ENCODE results near the gene CBR3. TPM values are rescaled to one million over a fixed set of nuclear protein-coding genes. Genes with fewer than 3 reads are reported as not detected.

Gene CBR3
- total and polyA plus RNA-seq, 2 of the 4 experiments (the other 2 are of a cell fraction) = 13.4 to 15.4 TPM

DNA sequence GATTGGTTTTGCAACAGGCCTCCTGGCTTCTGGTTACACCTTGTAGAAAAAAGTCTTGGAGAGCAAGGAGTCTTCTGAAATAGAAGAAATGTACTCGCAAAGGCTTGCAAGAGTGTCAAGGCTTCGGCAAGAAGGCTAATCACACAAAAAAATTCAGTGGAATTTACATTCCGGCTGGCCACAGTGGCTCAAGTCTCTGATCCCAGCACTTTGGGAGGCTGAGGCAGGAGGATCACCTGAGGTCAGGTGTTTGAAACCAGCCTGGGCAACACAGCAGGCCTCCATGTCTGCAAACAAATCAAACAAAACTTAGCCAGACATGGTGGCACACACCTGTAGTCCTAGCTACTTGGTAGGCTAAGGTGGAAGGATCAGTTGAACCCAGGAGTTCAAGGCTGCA, 14.0 kb downstream of the CBR3 start:
- Histone ChIP-seq H3K27me3 (ENCODE audit: control insufficient read depth, insufficient read depth, low read length) (no peaks in the 10 kb centered on the region), H4K20me1 (ENCODE audit: insufficient read depth, low read length) (no peaks in the 10 kb centered on the region), H4K91ac (ENCODE audit: insufficient read depth, low read depth, low read length) (no peak overlapping the region), H2AK5ac (ENCODE audit: low read depth, low read length) (no peak overlapping the region), H3K27ac (ENCODE audit: insufficient read depth, low read length) (no peak overlapping the region), H2BK15ac (ENCODE audit: low read depth, low read length) (no peak overlapping the region), H2BK5ac (ENCODE audit: low read depth, low read length, poor library complexity, severe bottlenecking) (no peak overlapping the region), H4K5ac (ENCODE audit: low read depth, low read length) (no peak overlapping the region), H2BK120ac (ENCODE audit: low read depth, low read length) (no peak overlapping the region), H3K23ac (ENCODE audit: low read depth, low read length) (no peak overlapping the region), H3K14ac (replicated peaks; ENCODE audit: low read depth, low read length) (no peak overlapping the region), H3K18ac (ENCODE audit: low read depth, low read length) (no peak overlapping the region), H3K4me2 (ENCODE audit: low read depth, low read length) (no peak overlapping the region), H3K9ac (ENCODE audit: low read depth, low read length) (no peak overlapping the region), H3K4ac (ENCODE audit: low read depth, low read length) (no peak overlapping the region), H3K4me1 (ENCODE audit: control insufficient read depth, insufficient read depth, low read length) (peaks cover 7% of the 10 kb centered on the region), H3K56ac (ENCODE audit: extremely low read depth, insufficient read depth, low read length) (no peak overlapping the region), H3K4me3 (ENCODE audit: insufficient read depth, low read depth, low read length) (no peak overlapping the region), H3K9me3 (ENCODE audit: control insufficient read depth, insufficient read depth, low read length) (no peaks in the 10 kb centered on the region; the same call in 1 of the 2 replicates), H3K79me1 (ENCODE audit: low read depth in 1 of 2, low read length in 2 of 2) (no peaks in the 10 kb centered on the region; a peak in 1 of 4 replicates), H4K8ac (ENCODE audit: low read depth in 2 of 2, low read length in 2 of 2) (no peak overlapping the region), H3K36me3 (ENCODE audit: control insufficient read depth, insufficient read depth, low read length) (no peaks in the 10 kb centered on the region), H2BK20ac (ENCODE audit: low read depth, low read length) (no peak overlapping the region), H3K9me1 (ENCODE audit: insufficient read depth, low read length) (peaks cover 5% of the 10 kb centered on the region; the same call in 1 of the 2 replicates), H2AK9ac (replicated peaks; ENCODE audit: low read depth, low read length, poor library complexity) (no peak overlapping the region), H2AFZ (replicated peaks; ENCODE audit: low read length, poor library complexity) (no peak overlapping the region)
- CTCF ChIA-PET = no interaction called here
- 70% methylated on average over 2 of the region's 3 CpGs; no CpG with 5 or more reads in 1 of the 2 experiments for WGBS, 2 experiments (ENCODE audit: extremely low coverage in 2 of 2, insufficient read length in 1 of 2)
- in situ Hi-C loops (cut with MboI; ENCODE audit: low sequenced_read_pairs) = loop anchor here (5.0 kb wide), 1 partner anchor 183 kb away; no protein-coding TSS in a partner anchor
- no peak for ATAC-seq (ENCODE audit: low read depth)
- no peak for DNase-seq
- TF ChIP-seq, protein P1, sequence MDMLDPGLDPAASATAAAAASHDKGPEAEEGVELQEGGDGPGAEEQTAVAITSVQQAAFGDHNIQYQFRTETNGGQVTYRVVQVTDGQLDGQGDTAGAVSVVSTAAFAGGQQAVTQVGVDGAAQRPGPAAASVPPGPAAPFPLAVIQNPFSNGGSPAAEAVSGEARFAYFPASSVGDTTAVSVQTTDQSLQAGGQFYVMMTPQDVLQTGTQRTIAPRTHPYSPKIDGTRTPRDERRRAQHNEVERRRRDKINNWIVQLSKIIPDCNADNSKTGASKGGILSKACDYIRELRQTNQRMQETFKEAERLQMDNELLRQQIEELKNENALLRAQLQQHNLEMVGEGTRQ (IDR thresholded peaks at IDR 0.05; ENCODE audit: low read depth, low read length) = no peak
- no peak for TF ChIP-seq MAZ (IDR thresholded peaks at IDR 0.05; ENCODE audit: borderline replicate concordance, low read depth, low read length)
- TF ChIP-seq, protein P2, sequence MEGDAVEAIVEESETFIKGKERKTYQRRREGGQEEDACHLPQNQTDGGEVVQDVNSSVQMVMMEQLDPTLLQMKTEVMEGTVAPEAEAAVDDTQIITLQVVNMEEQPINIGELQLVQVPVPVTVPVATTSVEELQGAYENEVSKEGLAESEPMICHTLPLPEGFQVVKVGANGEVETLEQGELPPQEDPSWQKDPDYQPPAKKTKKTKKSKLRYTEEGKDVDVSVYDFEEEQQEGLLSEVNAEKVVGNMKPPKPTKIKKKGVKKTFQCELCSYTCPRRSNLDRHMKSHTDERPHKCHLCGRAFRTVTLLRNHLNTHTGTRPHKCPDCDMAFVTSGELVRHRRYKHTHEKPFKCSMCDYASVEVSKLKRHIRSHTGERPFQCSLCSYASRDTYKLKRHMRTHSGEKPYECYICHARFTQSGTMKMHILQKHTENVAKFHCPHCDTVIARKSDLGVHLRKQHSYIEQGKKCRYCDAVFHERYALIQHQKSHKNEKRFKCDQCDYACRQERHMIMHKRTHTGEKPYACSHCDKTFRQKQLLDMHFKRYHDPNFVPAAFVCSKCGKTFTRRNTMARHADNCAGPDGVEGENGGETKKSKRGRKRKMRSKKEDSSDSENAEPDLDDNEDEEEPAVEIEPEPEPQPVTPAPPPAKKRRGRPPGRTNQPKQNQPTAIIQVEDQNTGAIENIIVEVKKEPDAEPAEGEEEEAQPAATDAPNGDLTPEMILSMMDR (conservative IDR thresholded peaks at IDR 0.05; ENCODE audit: low read depth, low read length) = no peak
- TF ChIP-seq RFX5 (IDR thresholded peaks at IDR 0.05; ENCODE audit: low read depth, low read length) = no peak
- no peak for TF ChIP-seq BHLHE40 (IDR thresholded peaks at IDR 0.05; ENCODE audit: low read depth, low read length)
- TF ChIP-seq CEBPB (IDR thresholded peaks at IDR 0.05; ENCODE audit: low read depth, low read length) = no peak
- no peak for TF ChIP-seq FOS (IDR thresholded peaks at IDR 0.05; ENCODE audit: low read depth, low read length)
- TF ChIP-seq NFE2L2 (IDR thresholded peaks at IDR 0.05; ENCODE audit: low read depth, low read length) = no peak
- TF ChIP-seq MAFK (IDR thresholded peaks at IDR 0.05; ENCODE audit: low read depth, low read length) = no peak
- TF ChIP-seq RAD21 (IDR thresholded peaks at IDR 0.05; ENCODE audit: low read length) = no peak
- TF ChIP-seq POLR2A (IDR thresholded peaks at IDR 0.05; ENCODE audit: low read depth, low read length) = no peak
- TF ChIP-seq, protein P3, sequence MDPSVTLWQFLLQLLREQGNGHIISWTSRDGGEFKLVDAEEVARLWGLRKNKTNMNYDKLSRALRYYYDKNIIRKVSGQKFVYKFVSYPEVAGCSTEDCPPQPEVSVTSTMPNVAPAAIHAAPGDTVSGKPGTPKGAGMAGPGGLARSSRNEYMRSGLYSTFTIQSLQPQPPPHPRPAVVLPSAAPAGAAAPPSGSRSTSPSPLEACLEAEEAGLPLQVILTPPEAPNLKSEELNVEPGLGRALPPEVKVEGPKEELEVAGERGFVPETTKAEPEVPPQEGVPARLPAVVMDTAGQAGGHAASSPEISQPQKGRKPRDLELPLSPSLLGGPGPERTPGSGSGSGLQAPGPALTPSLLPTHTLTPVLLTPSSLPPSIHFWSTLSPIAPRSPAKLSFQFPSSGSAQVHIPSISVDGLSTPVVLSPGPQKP (IDR thresholded peaks at IDR 0.05; ENCODE audit: borderline replicate concordance, low read depth, low read length) = no peak
- TF ChIP-seq SMC3 (IDR thresholded peaks at IDR 0.05; ENCODE audit: low read depth, low read length) = no peak
- TF ChIP-seq CHD1 (IDR thresholded peaks at IDR 0.05; ENCODE audit: low read depth, low read length) = no peak
- dilution Hi-C loops (cut with HindIII; ENCODE audit: low sequenced_read_pairs, unreplicated experiment) = no loop called here
- BruUV-seq (replicated peaks) = no TSS peak
- intact Hi-C loops (cut with micrococcal nuclease) = no loop called here
- POLR2A ChIA-PET (ENCODE audit: unreplicated experiment) = no interaction called here
